HL-60/S4 treated with phorbol 12-myristate 13-acetate at 8.2 ng/mL for 4 days and 3 days (cell line): ENCODE results near the gene MTM1.

Source experiments
- in situ Hi-C: fragments of 300-500 bp; cut with MboI; formaldehyde crosslinking; loops from 2 replicates; pipeline ENCODE4 v1.15.0; 2022; ENCODE audit warnings: low sequenced_read_pairs

Gene MTM1

GRCh38 chrX:150700107-150700506 lies 131.7 kb downstream of the MTM1 start:
- in situ Hi-C loops, result no loop called here

- in situ Hi-C loops, result no loop called here
Observed at GRCh38 chrX:150701377-150701776, 133.0 kb downstream of the MTM1 start.

GRCh38 chrX:150702966-150703694 lies 134.7 kb downstream of the MTM1 start:
- in situ Hi-C loops, result no loop called here

GRCh38 chrX:150703695-150703974 lies 135.2 kb downstream of the MTM1 start:
- in situ Hi-C loops, result no loop called here

- in situ Hi-C loops, result no loop called here
Observed at GRCh38 chrX:150704030-150704613, 135.7 kb downstream of the MTM1 start.

- in situ Hi-C loops, result no loop called here
Observed at GRCh38 chrX:150712619-150713018, 144.2 kb downstream of the MTM1 start.

GRCh38 chrX:150715184-150715583 lies 146.8 kb downstream of the MTM1 start:
- in situ Hi-C loops, result no loop called here

- in situ Hi-C loops, result no loop called here
Observed at GRCh38 chrX:150719621-150720020, 151.2 kb downstream of the MTM1 start.
